DMS79 (cell line): ENCODE results near the gene JRKL.

Experiments used
- DNase-seq: peaks from one replicate; lab custom pipeline; 2025; lab: John Stamatoyannopoulos, UW

JRKL gene

GRCh38 chr11:96389720-96390487 lies at the start of gene JRKL, which contains the start of gene CCDC82:
Gene JRKL, plus strand, starts transcription at chr11:96390013. Its CDS starts 637 bp downstream, at chr11:96390650.
Gene CCDC82, minus strand, starts transcription at chr11:96389912. Its CDS starts 5,165 bp downstream, at chr11:96384747.
- peak; percentile 96 for DNase-seq

DNA sequence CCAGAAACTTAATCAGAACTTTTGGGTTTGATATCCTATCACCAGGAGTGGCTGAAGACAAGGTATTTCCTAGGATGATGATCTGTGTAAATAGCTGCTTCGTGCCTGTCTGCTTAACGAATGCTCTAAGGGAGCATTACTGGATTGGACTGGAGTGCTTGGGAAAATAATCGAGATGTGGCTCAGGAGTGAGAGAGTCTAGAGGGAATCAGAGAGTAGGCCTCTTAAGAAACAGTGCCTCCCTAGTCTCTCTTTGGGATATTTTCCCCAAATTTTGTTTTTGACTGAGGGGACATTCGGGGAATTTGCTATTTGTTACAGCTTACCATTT lies 49.3 kb upstream of the JRKL start:
- DNase-seq: no peak

GRCh38 chr11:96341211-96342013 lies 48.4 kb upstream of the JRKL start:
- DNase-seq: peak; percentile 44

DNA sequence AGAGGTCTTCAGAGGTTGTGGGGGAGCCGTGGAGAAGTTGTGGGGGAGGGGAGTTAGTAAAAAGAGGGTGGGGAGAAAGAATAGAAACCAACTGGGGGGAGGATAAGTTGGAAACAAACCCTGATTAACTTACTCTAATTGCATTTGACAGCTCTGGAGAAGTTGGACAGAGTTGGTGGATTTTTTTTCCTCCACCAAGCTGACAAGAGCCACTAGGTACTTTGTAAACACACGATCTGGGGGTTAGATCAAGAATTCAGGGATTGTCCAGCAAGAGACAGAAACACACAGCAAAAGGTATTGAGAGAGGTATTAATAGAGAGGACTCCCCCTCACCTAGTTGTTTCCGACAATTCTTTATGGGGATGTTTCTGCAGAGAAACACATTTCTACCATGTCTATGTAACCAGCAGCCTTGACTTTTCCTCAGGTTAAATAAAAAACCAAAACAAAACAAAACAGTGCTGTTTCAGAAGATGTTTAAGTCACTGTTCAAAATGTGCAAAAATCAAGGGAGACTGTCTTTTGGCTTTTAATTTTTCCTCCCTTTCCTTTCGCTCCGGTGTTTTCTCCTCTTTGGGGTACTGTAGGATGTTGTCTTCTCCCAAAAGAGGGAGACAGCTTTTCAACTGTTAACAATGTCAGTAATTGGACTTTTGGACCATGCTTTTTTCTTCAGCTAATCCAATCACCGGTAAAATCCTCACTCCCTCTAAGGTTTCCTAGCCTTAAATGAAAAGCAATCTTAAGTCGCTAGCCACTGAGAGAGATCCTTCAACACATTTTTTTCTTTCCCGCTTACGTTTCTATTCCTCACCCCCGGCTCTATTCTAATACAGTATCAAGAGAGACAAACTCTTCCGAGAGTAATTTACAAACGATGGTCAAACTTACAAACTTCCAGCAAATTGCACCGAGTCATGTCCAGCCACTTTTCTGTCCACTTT lies 47.5 kb upstream of the JRKL start:
- DNase-seq: no peak

DNA sequence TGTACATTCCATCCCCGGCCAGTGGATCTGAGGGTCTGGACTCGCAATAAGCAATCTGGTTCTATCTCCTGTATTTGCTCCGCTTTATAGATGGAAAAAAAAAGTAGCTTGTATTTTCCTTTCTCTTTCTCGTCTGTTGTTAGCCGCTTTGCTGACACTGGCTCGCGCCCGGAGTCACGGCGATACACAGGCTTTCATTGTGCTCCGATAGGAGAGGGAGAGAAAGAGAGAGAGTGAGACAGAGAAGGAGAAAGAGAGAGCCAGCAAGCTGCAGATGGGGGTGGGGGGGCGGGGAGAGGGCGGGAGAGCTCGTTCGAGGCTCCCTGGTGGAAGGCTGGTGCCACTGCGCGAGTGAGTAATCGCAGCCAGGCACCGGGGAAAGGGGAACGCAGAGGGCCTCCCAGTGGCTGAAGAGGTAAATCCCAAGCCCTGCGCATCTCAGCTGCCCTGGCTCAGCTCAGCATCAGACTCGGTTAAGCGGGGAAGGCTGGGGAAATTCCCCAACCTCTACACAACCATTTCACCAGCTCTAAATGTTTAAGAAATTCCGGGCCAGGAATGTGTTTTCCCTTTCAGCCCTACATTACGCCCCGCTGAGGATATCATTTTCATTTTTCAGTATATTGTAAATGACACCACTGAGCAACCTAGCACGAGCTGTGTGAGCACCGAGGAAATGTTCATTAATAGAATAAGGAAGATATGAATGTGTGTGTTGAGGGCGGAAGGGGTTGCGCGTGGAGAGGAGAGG lies 46.7 kb upstream of the JRKL start, which contains the start of gene MAML2:
TSS of gene MAML2 (minus strand) at position 235 of the 751 bp plus-strand sequence. CDS start 1,300 bp downstream, outside the sequence.
- peak; percentile 89 for DNase-seq

DNA sequence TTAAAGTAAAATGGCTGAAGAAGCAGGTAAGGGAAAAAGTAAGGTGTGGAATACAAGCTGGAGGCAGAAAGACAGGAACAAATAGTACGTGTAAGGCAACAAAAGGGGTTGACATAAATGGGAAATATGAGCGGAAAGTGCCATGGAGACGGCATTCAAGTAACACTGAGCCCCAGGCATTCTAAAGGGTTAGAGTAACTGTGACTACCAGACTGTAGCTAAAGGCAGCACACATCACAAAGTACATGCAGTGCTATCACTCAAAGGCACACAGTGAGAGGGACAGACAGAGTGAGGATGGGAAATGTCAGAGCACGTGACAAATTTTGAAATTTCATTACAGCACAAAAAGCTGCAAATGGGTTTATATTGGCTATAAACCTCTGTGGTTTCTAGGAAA lies 33.0 kb upstream of the JRKL start:
- DNase-seq: no peak

DNA sequence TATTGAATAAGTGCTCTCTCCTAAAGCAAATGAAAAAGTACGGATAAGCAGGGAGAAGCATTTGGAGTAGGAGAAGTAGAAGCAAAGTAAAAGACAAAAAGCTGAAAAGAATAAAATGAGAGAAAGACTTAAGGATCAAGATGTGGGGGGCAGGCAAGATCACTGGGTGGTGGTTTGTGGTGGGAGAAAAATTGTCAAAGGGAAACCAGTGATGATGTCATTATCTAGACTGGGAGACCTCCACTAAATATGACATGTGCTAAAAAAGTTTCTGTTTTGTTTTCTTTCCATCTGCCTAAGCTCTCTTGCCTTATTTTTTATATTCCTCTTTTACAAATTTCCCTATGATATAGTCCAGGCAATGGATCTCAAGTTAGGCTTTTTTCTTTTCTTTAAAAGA lies 32.0 kb upstream of the JRKL start:
- DNase-seq: no peak

- DNase-seq: no peak
Observed at GRCh38 chr11:96358321-96358720, 31.5 kb upstream of the JRKL start.

DNA sequence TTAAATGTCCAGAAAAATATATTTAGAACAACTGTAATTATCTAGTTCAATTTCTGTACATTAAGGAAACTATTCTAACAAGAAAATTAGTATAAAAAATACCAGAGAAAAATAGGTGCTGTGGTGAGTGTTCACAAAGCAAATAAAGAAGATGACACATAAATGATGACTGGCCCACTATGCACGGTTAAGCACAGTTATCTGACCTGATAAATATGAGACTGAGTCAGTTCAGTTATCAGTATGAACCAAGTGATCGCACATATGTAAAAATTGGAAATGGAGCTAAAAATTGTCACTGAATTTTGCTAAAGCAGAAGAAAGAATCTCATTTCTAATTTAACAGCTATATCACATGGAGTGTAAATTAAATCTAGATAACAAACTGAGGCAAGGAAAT lies 28.0 kb upstream of the JRKL start:
- no peak for DNase-seq

DNA sequence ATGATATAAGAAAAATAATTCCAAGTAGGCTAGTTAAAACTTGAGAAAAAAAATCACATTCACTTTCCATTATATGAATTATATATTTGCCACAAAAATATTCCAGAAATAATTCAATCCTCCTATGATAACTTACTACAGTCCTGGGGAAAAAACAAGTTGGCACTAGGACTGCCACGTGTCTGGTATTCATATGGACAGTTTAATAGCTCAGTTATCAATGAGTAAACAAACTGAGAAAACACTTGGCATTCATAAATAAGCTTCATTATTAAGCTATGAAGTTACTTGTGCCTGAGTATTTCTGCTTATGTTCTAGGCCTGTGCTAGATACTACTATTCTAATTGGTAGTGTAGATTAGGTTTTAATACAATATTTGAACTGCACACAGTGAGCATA lies 24.3 kb upstream of the JRKL start:
- DNase-seq: no peak

- no peak for DNase-seq
Observed at GRCh38 chr11:96366024-96366423, 23.8 kb upstream of the JRKL start.

GRCh38 chr11:96367342-96367741 lies 22.5 kb upstream of the JRKL start:
- no peak for DNase-seq

GRCh38 chr11:96373826-96374225 lies 16.0 kb upstream of the JRKL start:
- no peak for DNase-seq

DNA sequence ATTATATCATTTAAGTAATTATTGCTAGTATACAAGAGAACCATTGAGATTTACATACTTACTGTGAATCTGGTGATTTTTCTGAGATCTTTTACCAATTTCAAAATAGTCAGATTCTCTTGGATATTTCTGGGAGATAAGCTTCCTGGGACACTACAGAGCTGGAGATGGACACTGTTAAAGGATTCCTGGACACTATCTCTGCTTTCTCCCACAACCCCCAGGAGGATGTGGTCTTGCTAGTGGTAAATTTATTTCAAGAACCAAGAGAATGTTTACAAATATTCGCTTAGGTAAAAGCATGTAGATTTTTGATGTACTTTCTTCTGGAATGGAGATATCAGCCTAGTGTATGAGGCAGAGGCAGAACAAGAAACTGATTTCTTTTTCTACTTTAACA lies 13.0 kb upstream of the JRKL start:
- DNase-seq: no peak

GRCh38 chr11:96384156-96384555 lies 5.7 kb upstream of the JRKL start:
- DNase-seq: no peak

- no peak for DNase-seq
Observed at GRCh38 chr11:96385187-96385586, 4.6 kb upstream of the JRKL start.

DNA sequence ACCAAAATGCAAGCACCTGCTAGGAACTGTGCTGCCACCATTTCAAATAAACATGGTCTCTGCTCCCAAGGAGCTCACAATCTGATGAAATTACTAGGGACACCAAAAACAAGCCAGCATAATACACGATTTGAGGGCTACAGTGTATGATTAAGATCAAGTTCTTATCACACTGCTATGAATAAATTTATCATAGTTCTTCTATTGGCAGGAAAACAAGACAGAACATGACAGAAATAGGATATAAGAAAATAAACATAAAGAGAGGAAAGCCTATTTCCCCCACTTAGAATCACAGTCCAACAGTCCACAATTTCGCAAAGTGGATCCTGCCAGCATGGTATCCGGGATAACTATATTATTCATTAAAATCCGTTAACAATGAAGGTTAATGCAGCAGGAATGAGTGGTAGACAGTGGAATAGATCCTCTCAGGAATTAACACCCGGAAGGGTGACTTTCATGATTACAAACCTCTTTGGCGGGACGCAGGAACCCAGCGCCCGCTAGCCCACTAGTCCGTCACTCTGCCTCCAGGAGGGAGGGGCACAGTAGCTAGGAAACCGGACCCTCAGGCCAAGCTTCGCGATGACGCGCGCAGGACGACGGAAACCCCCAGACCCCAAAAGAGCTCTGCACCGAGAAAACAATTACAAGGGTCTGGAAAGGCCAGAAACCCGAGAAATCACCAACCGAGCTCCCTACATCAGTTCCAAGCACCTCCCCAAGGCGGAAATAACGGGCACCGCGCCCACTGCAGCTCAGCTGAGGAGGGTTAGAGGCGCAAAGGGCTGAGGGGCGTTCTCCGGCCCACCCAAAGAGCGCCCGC lies 708 bp upstream of the JRKL start:
- DNase-seq: peak; percentile 86

DNA sequence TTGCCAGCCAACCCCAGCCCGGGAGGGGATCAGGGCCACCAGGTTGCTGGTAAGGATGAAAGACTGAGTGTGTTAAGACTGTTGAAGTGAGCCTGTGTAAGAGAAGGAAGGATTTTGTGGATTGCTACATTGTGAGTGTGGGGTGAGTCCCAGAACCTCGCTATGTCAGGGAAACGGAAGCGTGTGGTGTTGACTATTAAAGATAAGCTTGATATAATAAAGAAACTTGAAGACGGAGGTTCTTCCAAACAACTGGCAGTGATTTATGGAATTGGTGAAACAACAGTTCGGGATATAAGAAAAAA lies 627 bp downstream of the JRKL start:
- DNase-seq: no peak

DNA sequence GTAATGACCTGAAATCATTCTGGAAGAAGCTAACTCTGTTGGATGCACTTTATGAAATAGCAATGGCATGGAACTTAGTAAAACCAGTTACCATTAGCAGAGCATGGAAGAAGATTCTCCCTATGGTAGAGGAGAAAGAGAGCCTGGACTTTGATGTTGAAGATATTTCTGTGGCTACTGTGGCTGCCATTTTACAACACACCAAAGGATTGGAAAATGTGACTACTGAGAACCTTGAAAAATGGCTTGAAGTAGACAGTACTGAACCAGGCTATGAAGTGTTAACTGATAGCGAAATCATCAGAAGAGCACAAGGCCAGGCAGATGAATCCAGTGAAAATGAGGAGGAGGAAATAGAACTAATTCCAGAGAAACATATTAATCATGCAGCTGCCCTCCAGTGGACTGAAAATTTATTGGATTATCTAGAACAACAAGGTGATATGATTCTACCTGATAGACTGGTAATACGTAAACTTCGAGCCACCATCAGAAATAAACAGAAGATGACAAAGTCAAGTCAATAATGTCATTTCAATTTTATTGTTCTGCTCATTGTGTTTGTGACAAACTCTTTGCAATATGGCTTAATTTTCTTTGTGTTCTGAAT lies 2.0 kb downstream of the JRKL start:
- no peak for DNase-seq

DNA sequence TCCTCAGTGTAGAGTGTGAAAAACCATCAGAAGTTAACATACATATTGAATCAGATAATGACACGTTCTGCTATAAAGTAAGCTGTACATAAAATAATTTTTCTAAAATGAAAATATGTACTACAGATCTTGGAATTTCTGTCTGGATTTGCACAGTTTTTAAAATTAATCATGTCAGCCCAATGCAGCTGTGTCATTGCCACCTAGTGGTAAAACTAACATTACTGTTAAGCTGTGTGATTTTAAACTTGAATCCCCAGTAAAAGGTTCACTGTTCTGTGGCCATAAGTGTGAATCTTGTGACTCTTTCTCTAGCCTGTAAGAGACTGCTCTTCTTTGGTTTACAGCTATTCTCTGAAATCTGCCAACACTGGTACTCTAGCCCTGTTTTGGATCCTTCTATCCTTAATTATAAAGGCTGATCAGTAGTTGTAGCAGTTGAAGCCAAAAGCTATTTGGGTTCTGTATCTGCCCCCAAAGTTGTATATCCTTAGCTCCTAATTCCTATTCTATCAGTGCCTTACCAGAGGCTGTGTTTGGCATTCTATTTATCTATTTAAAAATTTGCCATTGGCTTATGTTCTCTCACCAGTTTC lies 4.0 kb downstream of the JRKL start:
- peak; percentile 11 for DNase-seq
